OCI-LY3 (cell line): ENCODE results near the gene PALLD.

Experiments used
- H2AFZ ChIP-seq: fragments of 200-600, 300-600 bp; shearing (Covaris generic); 2 replicates; pipeline ENCODE4 v1.6.0; 2014; ENCODE audit warnings: antibody characterized with exemption, low read depth, low read length
- H3K27ac ChIP-seq: fragments of 200-600, 300-600 bp; sonication (generic); 2 replicates; pipeline ENCODE4 v1.5.1; 2014; ENCODE audit warnings: mild to moderate bottlenecking, low read length, moderate library complexity, mixed read lengths
- H3K27me3 ChIP-seq: fragments of 200-600, 300-600 bp; sonication (generic); 2 replicates; pipeline ENCODE4 v1.6.1; 2014; ENCODE audit warnings: low read depth, low read length, mixed read lengths
- H3K36me3 ChIP-seq: fragments of 200-600, 300-600 bp; sonication (generic); replicated peaks from 2 replicates; pipeline ENCODE3; 2014; ENCODE audit warnings: low read depth, low read length, mixed read lengths
- H3K4me1 ChIP-seq: fragments of 300-600, 200-600 bp; sonication (generic); 2 replicates; pipeline ENCODE4 v1.6.1; 2014; ENCODE audit warnings: low read length, mixed read lengths
- H3K4me2 ChIP-seq: fragments of 200-600, 300-600 bp; sonication (generic); 2 replicates; pipeline ENCODE4 v1.6.1; 2014; ENCODE audit warnings: low read length, mixed read lengths
- H3K4me3 ChIP-seq: fragments of 300-600, 200-600 bp; sonication (generic); 2 replicates; pipeline ENCODE4 v1.5.1; 2014; ENCODE audit warnings: antibody characterized with exemption, mild to moderate bottlenecking, low read length, moderate library complexity
- H3K79me2 ChIP-seq: fragments of 300-600, 200-600 bp; shearing (Covaris generic); 2 replicates; pipeline ENCODE4 v1.6.1; 2014; ENCODE audit warnings: mild to moderate bottlenecking, low read length, mixed read lengths
- H3K9ac ChIP-seq: fragments of 300-600, 200-600 bp; shearing (Covaris generic); 2 replicates; pipeline ENCODE4 v1.6.0; 2014; ENCODE audit warnings: mild to moderate bottlenecking, low read length, moderate library complexity
- H3K9me3 ChIP-seq: fragments of 200-600, 300-600 bp; shearing (Covaris generic); 2 replicates; pipeline ENCODE4 v1.6.1; 2014; ENCODE audit warnings: low read length, mixed read lengths; ENCODE audit not compliant: insufficient read depth
- H4K20me1 ChIP-seq: fragments of 200-600, 300-600 bp; sonication (generic); 2 replicates; pipeline ENCODE4 v1.6.1; 2016; ENCODE audit warnings: low read length, mixed read lengths; ENCODE audit not compliant: insufficient read depth
- EZH2phosphoT487 ChIP-seq: fragments of 200-600 bp; shearing (Covaris generic); IDR thresholded peaks from 2 replicates; pipeline ENCODE4 v1.6.1; 2018; ENCODE audit warnings: antibody characterized with exemption, mixed run types, low read depth
- TF ChIP-seq, protein P1 (sequence below): fragments of 200-600, 300-600 bp; sonication (generic); IDR thresholded peaks from 2 replicates; pipeline ENCODE4 v1.5.1; 2014; ENCODE audit warnings: antibody characterized with exemption, low read length, low read depth

The PALLD gene

DNA sequence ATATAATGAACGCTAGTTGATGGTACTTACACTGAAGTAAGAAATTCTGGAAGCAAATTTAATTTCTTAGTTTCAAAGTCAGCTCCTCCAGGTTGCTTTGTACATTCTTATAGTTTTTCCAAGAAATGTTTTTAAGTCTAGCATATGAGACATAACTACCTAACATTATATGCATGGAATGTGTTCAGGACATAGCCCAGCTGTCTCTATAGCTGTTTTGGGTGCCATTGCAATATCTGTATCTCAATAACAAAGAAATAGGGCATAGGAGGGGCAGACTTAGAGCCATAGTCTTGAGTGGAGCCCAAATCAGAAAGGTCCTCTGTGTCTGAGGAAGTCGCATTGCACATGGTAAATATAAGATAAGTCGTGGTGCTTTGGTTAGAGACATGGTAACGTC, 369.8 kb downstream of the PALLD start:
- Histone ChIP-seq H3K9ac (no peak overlapping the region), H3K27me3 (no peaks in the 10 kb centered on the region), H3K4me2 (no peak overlapping the region), H3K4me1 (0 out of 2 replicates have a peak, but pooled peaks cover 3% of the 10 kb centered on the region), H3K4me3 (no peak overlapping the region), H3K79me2 (no peaks in the 10 kb centered on the region), H4K20me1 (0 out of 2 replicates have a peak, but pooled peaks cover 3% of the 10 kb centered on the region), H3K9me3 (no peaks in the 10 kb centered on the region), H2AFZ (no peak overlapping the region), H3K27ac (no peak overlapping the region), H3K36me3 (peaks cover 3% of the 10 kb centered on the region)
- TF ChIP-seq, protein P1, sequence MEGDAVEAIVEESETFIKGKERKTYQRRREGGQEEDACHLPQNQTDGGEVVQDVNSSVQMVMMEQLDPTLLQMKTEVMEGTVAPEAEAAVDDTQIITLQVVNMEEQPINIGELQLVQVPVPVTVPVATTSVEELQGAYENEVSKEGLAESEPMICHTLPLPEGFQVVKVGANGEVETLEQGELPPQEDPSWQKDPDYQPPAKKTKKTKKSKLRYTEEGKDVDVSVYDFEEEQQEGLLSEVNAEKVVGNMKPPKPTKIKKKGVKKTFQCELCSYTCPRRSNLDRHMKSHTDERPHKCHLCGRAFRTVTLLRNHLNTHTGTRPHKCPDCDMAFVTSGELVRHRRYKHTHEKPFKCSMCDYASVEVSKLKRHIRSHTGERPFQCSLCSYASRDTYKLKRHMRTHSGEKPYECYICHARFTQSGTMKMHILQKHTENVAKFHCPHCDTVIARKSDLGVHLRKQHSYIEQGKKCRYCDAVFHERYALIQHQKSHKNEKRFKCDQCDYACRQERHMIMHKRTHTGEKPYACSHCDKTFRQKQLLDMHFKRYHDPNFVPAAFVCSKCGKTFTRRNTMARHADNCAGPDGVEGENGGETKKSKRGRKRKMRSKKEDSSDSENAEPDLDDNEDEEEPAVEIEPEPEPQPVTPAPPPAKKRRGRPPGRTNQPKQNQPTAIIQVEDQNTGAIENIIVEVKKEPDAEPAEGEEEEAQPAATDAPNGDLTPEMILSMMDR: no peak
- no peak for TF ChIP-seq EZH2phosphoT487

GRCh38 chr4:168867128-168867527, 370.3 kb downstream of the PALLD start:
- H3K4me1 ChIP-seq: 0 out of 2 replicates have a peak, but pooled peaks cover 3% of the 10 kb centered on the region
- H2AFZ ChIP-seq: no peak overlapping the region
- 0 out of 2 replicates have a peak, but pooled peaks cover 3% of the 10 kb centered on the region for H4K20me1 ChIP-seq
- H3K4me2 ChIP-seq: no peak overlapping the region
- H3K9me3 ChIP-seq: no peaks in the 10 kb centered on the region
- no peaks in the 10 kb centered on the region for H3K27me3 ChIP-seq
- no peaks in the 10 kb centered on the region for H3K79me2 ChIP-seq
- H3K27ac ChIP-seq: no peak overlapping the region
- TF ChIP-seq EZH2phosphoT487: no peak
- H3K9ac ChIP-seq: no peak overlapping the region
- H3K4me3 ChIP-seq: no peak overlapping the region
- H3K36me3 ChIP-seq: peaks cover 3% of the 10 kb centered on the region

DNA sequence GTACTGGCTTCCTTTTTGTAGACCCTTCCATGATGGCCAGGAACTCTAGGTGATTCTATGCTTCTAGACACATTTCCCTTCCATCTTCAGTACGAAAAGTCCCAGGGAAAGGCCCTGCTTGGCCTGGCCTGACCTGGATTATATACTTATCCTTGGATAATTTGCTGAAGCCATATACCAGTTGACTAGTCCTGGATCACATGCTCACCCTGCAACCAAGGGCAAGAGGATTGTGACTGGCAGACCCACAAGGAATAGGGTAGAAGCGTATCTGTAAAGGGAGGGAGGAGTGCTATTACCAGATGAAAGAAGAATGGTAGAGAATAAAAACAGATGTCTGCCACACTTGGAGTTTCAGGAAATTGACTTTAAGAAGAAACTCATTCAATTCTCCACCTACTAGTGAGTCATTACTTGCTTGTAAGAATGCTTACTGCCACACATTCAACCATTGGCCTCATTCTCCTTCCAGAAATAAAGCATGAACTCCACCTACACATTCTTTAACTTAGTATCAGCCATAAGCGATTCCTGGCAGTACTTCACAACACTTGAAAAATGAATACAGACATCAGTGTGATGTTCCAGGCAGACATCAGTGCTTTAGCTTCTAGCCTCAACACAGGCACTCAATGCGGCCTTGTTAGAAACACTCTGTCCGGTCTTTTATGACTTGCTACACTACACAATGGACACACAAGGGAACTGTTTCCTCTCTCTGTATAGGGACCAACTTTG, 371.4 kb downstream of the PALLD start:
- TF ChIP-seq, protein P1: no peak
- TF ChIP-seq EZH2phosphoT487: no peak
- no peaks in the 10 kb centered on the region for H3K9me3 ChIP-seq
- H3K27me3 ChIP-seq: no peaks in the 10 kb centered on the region
- H3K27ac ChIP-seq: no peak overlapping the region
- H3K79me2 ChIP-seq: no peaks in the 10 kb centered on the region
- H3K9ac ChIP-seq: no peak overlapping the region
- 0 out of 2 replicates have a peak, but pooled peaks cover 3% of the 10 kb centered on the region for H3K4me1 ChIP-seq
- H3K36me3 ChIP-seq: no peaks in the 10 kb centered on the region
- no peak overlapping the region for H3K4me2 ChIP-seq
- H4K20me1 ChIP-seq: 0 out of 2 replicates have a peak, but pooled peaks cover 2% of the 10 kb centered on the region
- H2AFZ ChIP-seq: no peak overlapping the region
- H3K4me3 ChIP-seq: no peak overlapping the region

DNA sequence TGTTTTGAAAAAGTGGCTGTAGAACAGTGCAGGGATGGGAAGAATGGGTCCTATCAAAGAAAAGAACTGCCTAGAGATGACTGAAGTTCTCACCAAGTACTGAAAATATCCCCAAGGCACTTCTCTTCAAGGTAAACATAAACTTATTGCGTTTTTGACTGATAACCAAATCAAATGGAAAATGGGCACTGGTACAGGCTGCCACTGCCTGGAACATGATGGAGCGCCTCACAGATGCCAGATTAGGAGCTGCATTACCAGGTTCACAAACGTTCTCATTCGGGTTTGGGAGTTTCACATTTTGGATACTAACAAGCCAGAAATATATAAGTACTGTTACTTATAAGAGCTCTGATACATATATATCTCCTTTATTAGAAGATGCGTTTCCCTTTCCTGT, 371.9 kb downstream of the PALLD start:
- no peak overlapping the region for H3K9ac ChIP-seq
- H3K4me1 ChIP-seq: peaks cover 6% of the 10 kb centered on the region
- H2AFZ ChIP-seq: no peak overlapping the region
- no peaks in the 10 kb centered on the region for H3K36me3 ChIP-seq
- H4K20me1 ChIP-seq: no peaks in the 10 kb centered on the region
- H3K4me3 ChIP-seq: no peak overlapping the region
- H3K9me3 ChIP-seq: no peaks in the 10 kb centered on the region
- no peak overlapping the region for H3K4me2 ChIP-seq
- no peaks in the 10 kb centered on the region for H3K27me3 ChIP-seq
- no peaks in the 10 kb centered on the region for H3K79me2 ChIP-seq
- no peak for TF ChIP-seq EZH2phosphoT487
- TF ChIP-seq, protein P1: no peak
- no peak overlapping the region for H3K27ac ChIP-seq
